Activated T-helper 2 cell treated with anti-CD3 and anti-CD28 coated beads, Interferon-gamma antibody, Interleukin-2, Interleukin-4, amounts not matched to agents 10 μg/mL and 5 μg/mL and 100 μg/mL, durations not matched to agents 14 hours and 24 hours and 36 hours (primary cell): ENCODE data around the gene UFD1. TPM values are rescaled to one million over a fixed set of nuclear protein-coding genes. Genes with fewer than 3 reads are reported as not detected.

Source experiments
- DNase-seq: peaks from one replicate; pipeline ENCODE4 v3.0.0; 2021; ENCODE audit warnings: low spot score
- H3K27ac Mint-ChIP-seq: one replicate; pipeline ENCODE4 v1.8.0; 2021; ENCODE audit warnings: mixed read lengths
- H3K27me3 Mint-ChIP-seq: one replicate; pipeline ENCODE4 v1.8.0; 2021; ENCODE audit warnings: low read depth, mixed read lengths
- H3K36me3 Mint-ChIP-seq: one replicate; pipeline ENCODE4 v1.8.0; 2021; ENCODE audit warnings: low read depth, mixed read lengths
- H3K4me1 Mint-ChIP-seq: one replicate; pipeline ENCODE4 v1.8.0; 2021; ENCODE audit warnings: low read depth, mixed read lengths
- H3K4me3 Mint-ChIP-seq: one replicate; pipeline ENCODE4 v1.8.0; 2021; ENCODE audit warnings: low read depth, mild to moderate bottlenecking, moderate library complexity, mixed read lengths
- H3K9me3 Mint-ChIP-seq: one replicate; pipeline ENCODE4 v1.8.0; 2021; ENCODE audit warnings: mixed read lengths
- intact Hi-C: fragments of 100-400 bp; cut with micrococcal nuclease; formaldehyde crosslinking; loops from one replicate; pipeline ENCODE4 v1.15.1; 2023
- total RNA-seq: library from RNA; stranded (reverse); gene quantifications from 2 replicates; pipeline ENCODE4 v1.2.3, GENCODE V29; 2022

UFD1 gene
- total RNA-seq, 1 donor from 2014 or later, result 103 TPM

DNA sequence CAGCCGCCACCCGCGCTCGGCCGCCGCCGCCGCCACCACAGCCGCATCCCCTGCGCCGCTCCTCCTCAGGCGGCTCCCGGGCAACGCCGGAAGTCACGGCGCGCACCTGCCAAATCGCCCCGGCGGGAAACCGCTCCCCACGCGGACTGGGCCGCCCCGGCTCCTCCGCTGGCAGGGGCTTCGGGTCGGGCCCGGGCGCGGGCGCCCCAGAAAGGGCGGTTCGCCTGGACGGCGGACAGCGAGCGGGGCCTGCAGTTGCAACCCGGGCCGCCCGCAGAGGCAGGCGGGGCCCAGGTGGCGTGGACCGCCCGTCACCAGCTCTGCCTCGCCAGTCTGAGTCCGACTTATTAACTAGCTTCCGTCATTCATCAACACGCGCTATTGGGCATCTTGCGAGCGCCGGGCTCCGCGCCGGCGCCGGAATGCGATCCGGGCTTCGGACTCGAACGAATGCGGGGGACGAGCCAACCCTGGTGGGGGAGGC, 47.3 kb downstream of the UFD1 start, which contains the start of gene HIRA:
TSS of gene HIRA (minus strand) at position 85 of the 484 bp plus-strand sequence. CDS start 257 bp downstream, outside the sequence.
- Mint-ChIP-seq H3K27me3 (no peaks in the 10 kb centered on the region), H3K4me3 (peak within 1 kb of the TSS; percentile 89), H3K4me1 (peaks cover 40% of the 10 kb centered on the region), H3K9me3 (no peaks in the 10 kb centered on the region), H3K27ac (peak within 1 kb of the TSS; percentile 92), H3K36me3 (peaks cover 59% of the 10 kb centered on the region)
- intact Hi-C loops, result loop anchor here (1.0 to 5.0 kb wide), 3 partner anchors 15 to 139 kb away; partner anchors contain the start of genes C22orf39, CDC45, CLTCL1 and UFD1
- DNase-seq, result peak; percentile 87

DNA sequence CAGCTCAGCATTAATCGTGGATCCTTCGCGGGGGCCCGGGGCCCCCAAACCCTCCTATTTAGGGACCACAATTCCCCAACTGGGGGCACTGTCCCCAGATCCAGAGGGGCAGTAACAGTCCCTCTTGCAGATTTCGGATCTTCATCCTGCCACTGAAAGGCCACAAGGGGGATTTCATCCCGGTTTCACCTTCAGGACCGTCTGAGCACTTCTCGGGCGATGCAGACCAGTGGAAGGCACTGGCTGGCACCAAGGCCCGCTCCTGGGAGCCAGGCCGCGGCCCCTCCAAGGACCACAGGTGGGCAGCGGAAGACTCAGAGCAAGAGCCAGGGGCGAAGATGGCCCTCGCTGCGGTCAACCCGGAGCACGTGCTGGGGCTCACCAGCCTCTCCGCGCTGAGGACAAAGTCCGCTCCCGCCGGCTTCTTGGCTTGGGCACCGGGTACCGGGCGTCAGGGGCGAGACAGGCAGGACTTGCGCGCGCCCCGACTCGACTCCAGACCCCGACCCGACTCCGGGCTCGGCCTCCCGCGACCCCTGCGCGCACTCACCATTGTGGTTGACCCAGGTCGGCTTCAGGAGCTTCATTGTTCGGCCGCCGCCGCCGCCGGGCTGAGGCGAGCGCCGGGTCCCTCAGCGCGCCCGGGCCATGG, 48.0 kb downstream of the UFD1 start:
- peak overlapping the region; percentile 88 for H3K4me3 Mint-ChIP-seq
- intact Hi-C loops, result loop anchor here (1.0 to 5.0 kb wide), 2 partner anchors 12 to 139 kb away; partner anchors contain the start of gene CLTCL1
- DNase-seq, result peak; percentile 31
- H3K36me3 Mint-ChIP-seq, result peaks cover 63% of the 10 kb centered on the region
- H3K9me3 Mint-ChIP-seq, result no peaks in the 10 kb centered on the region
- H3K4me1 Mint-ChIP-seq, result peaks cover 47% of the 10 kb centered on the region
- H3K27ac Mint-ChIP-seq, result peak overlapping the region; percentile 79
- H3K27me3 Mint-ChIP-seq, result no peaks in the 10 kb centered on the region

- no peaks in the 10 kb centered on the region for H3K27me3 Mint-ChIP-seq
- intact Hi-C loops, result loop anchor here (1.0 to 5.0 kb wide), 2 partner anchors 11 to 138 kb away; partner anchors contain the start of gene CLTCL1
- peak; percentile 26 for DNase-seq
- H3K9me3 Mint-ChIP-seq, result no peaks in the 10 kb centered on the region
- peaks cover 60% of the 10 kb centered on the region for H3K36me3 Mint-ChIP-seq
- peak overlapping the region; percentile 88 for H3K4me3 Mint-ChIP-seq
- peak overlapping the region; percentile 79 for H3K27ac Mint-ChIP-seq
- peaks cover 46% of the 10 kb centered on the region for H3K4me1 Mint-ChIP-seq
Observed at GRCh38 chr22:19429950-19430889, 48.8 kb downstream of the UFD1 start.

DNA sequence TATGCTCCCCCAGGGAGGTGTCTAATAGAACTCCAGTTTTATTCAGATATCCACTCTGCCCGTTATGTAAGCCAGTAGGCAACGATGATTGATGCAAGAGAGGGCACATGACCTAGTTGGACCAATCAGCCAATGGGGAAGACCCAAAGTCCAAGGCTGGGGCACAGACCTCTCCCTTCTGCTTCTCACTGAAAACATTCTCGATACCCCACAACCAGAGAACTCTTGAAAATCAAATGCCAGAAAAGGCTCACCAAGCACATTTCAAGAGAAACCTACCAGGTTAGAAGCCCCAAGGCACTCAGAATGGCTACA, 54.9 kb downstream of the UFD1 start:
- Mint-ChIP-seq H3K27ac (no peak overlapping the region), H3K27me3 (no peaks in the 10 kb centered on the region), H3K4me1 (peaks cover 73% of the 10 kb centered on the region), H3K36me3 (peaks cover 43% of the 10 kb centered on the region), H3K4me3 (no peak overlapping the region), H3K9me3 (no peaks in the 10 kb centered on the region)
- no peak for DNase-seq
- intact Hi-C loops, result no loop called here

GRCh38 chr22:19422440-19423301, 56.3 kb downstream of the UFD1 start:
- H3K27ac Mint-ChIP-seq, result peak overlapping the region; percentile 42
- H3K9me3 Mint-ChIP-seq, result no peaks in the 10 kb centered on the region
- peaks cover 40% of the 10 kb centered on the region for H3K36me3 Mint-ChIP-seq
- H3K4me3 Mint-ChIP-seq, result no peak overlapping the region
- H3K27me3 Mint-ChIP-seq, result no peaks in the 10 kb centered on the region
- no peak for DNase-seq
- H3K4me1 Mint-ChIP-seq, result peaks cover 74% of the 10 kb centered on the region
- intact Hi-C loops, result no loop called here

DNA sequence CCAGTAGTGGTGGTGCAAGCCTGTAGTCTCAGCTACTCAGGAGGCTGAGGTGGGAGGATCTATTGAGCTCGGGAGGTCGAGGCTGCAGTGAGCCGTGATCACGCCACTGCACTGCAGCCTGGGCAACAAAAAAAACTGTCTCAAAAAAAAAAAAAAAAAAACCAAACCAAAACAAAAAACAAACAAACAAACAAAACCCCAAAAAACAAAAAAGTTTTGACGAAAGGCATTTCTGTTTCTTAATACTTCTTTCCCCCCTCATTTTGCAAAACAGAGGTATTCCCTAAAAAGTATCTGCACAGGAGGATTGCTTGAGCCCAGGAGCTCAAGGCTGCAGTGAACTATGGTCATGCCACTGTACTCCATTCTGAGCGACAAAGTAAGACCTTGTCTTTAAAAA, 58.7 kb downstream of the UFD1 start:
- Mint-ChIP-seq H3K27ac (peak overlapping the region; percentile 91), H3K27me3 (no peaks in the 10 kb centered on the region), H3K9me3 (no peaks in the 10 kb centered on the region), H3K4me1 (peaks cover 64% of the 10 kb centered on the region), H3K4me3 (peak overlapping the region; percentile 37), H3K36me3 (peaks cover 38% of the 10 kb centered on the region)
- DNase-seq, result no peak
- intact Hi-C loops, result no loop called here

- Mint-ChIP-seq H3K9me3 (no peaks in the 10 kb centered on the region), H3K4me3 (peak overlapping the region; percentile 37), H3K27me3 (no peaks in the 10 kb centered on the region), H3K27ac (peak overlapping the region; percentile 91), H3K36me3 (peaks cover 35% of the 10 kb centered on the region), H3K4me1 (peaks cover 65% of the 10 kb centered on the region)
- intact Hi-C loops, result loop anchor here (1.0 kb wide), 1 partner anchor 11 kb away; no protein-coding TSS in a partner anchor
- DNase-seq, result peak; percentile 58
Observed at GRCh38 chr22:19419464-19420178, 59.4 kb downstream of the UFD1 start.

- intact Hi-C loops, result loop anchor here (1.0 kb wide), 1 partner anchor 11 kb away; no protein-coding TSS in a partner anchor
- H3K27me3 Mint-ChIP-seq, result no peaks in the 10 kb centered on the region
- H3K4me1 Mint-ChIP-seq, result peaks cover 62% of the 10 kb centered on the region
- no peaks in the 10 kb centered on the region for H3K9me3 Mint-ChIP-seq
- peaks cover 35% of the 10 kb centered on the region for H3K36me3 Mint-ChIP-seq
- no peak for DNase-seq
- H3K4me3 Mint-ChIP-seq, result peak overlapping the region; percentile 37
- peak overlapping the region; percentile 91 for H3K27ac Mint-ChIP-seq
Observed at GRCh38 chr22:19419086-19419463, 59.9 kb downstream of the UFD1 start.

GRCh38 chr22:19412923-19413322, 66.1 kb downstream of the UFD1 start:
- peaks cover 37% of the 10 kb centered on the region for H3K36me3 Mint-ChIP-seq
- no peaks in the 10 kb centered on the region for H3K27me3 Mint-ChIP-seq
- intact Hi-C loops, result no loop called here
- DNase-seq, result no peak
- no peak overlapping the region for H3K27ac Mint-ChIP-seq
- H3K4me3 Mint-ChIP-seq, result no peak overlapping the region
- no peaks in the 10 kb centered on the region for H3K9me3 Mint-ChIP-seq
- peaks cover 21% of the 10 kb centered on the region for H3K4me1 Mint-ChIP-seq

- no peak for DNase-seq
- H3K27ac Mint-ChIP-seq, result no peak overlapping the region
- intact Hi-C loops, result no loop called here
- H3K9me3 Mint-ChIP-seq, result no peaks in the 10 kb centered on the region
- H3K27me3 Mint-ChIP-seq, result no peaks in the 10 kb centered on the region
- peaks cover 18% of the 10 kb centered on the region for H3K4me1 Mint-ChIP-seq
- H3K36me3 Mint-ChIP-seq, result peaks cover 36% of the 10 kb centered on the region
- H3K4me3 Mint-ChIP-seq, result no peak overlapping the region
Observed at GRCh38 chr22:19412478-19412877, 66.5 kb downstream of the UFD1 start.

DNA sequence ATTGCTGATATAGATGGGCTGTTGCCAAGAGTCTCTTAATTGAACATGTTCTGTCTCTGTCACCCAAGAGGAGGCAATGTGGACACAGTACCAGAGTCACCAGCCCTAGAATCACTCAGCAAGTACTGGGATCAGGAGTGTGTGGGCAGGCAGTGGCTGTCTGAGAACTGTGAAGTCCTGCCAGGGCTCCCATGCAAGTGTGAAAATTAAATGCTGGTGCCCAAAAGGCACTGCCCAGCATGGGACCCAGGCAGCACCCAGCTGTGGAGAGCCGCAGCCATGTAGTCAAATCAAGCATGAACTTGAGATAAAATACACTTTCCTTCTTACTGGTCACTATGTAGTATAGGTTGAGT, 67.3 kb downstream of the UFD1 start:
- intact Hi-C loops, result no loop called here
- Mint-ChIP-seq H3K27ac (no peak overlapping the region), H3K27me3 (no peaks in the 10 kb centered on the region), H3K4me3 (no peak overlapping the region), H3K36me3 (peaks cover 39% of the 10 kb centered on the region), H3K9me3 (no peaks in the 10 kb centered on the region), H3K4me1 (peaks cover 18% of the 10 kb centered on the region)
- DNase-seq, result no peak
